MM.1S (cell line): Measurements from ENCODE around the gene UACA.

Experiments
- DNase-seq: peaks from one replicate; pipeline ENCODE4 v3.0.0-alpha.2; 2015
- H2AFZ ChIP-seq: fragments of 300-600 bp; sonication (generic); 2 replicates; pipeline ENCODE4 v1.6.0; 2016; ENCODE audit warnings: antibody characterized with exemption, low read length
- H3F3A ChIP-seq: fragments of 300-600 bp; sonication (generic); 2 replicates; pipeline ENCODE4 v1.6.1; 2016; ENCODE audit warnings: mild to moderate bottlenecking, antibody characterized with exemption, low read length, moderate library complexity, mixed read lengths; ENCODE audit not compliant: insufficient read depth
- H3K27ac ChIP-seq: fragments of 300-600 bp; sonication (generic); 2 replicates; pipeline ENCODE4 v1.5.1; 2016; ENCODE audit warnings: mild to moderate bottlenecking, low read length
- H3K27me3 ChIP-seq: fragments of 300-600 bp; sonication (generic); replicated peaks from 2 replicates; pipeline ENCODE4 v1.6.0; 2016; ENCODE audit warnings: low read length; ENCODE audit not compliant: insufficient read depth
- H3K36me3 ChIP-seq: fragments of 300-600 bp; sonication (generic); replicated peaks from 2 replicates; pipeline ENCODE4 v1.6.1; 2016; ENCODE audit warnings: mild to moderate bottlenecking, low read length, mixed read lengths; ENCODE audit not compliant: insufficient read depth
- H3K4me1 ChIP-seq: fragments of 300-600 bp; sonication (generic); 2 replicates; pipeline ENCODE4 v1.6.1; 2016; ENCODE audit warnings: low read length, mixed read lengths
- H3K4me2 ChIP-seq: fragments of 300-600 bp; sonication (generic); 2 replicates; pipeline ENCODE4 v1.6.0; 2016; ENCODE audit warnings: low read depth, low read length
- H3K4me3 ChIP-seq: fragments of 300-600 bp; sonication (generic); 2 replicates; pipeline ENCODE4 v1.5.1; 2016; ENCODE audit warnings: low read length, mixed read lengths
- H3K79me2 ChIP-seq: fragments of 300-600 bp; sonication (generic); 2 replicates; pipeline ENCODE4 v1.6.1; 2016; ENCODE audit warnings: mixed run types, low read length, mixed read lengths
- H3K9ac ChIP-seq: fragments of 300-600 bp; sonication (generic); 2 replicates; pipeline ENCODE4 v1.6.1; 2016; ENCODE audit warnings: low read length, mixed read lengths
- H3K9me2 ChIP-seq: fragments of 300-600 bp; sonication (generic); replicated peaks from 2 replicates; pipeline ENCODE4 v1.6.1; 2016; ENCODE audit warnings: mild to moderate bottlenecking, low read length, mixed read lengths; ENCODE audit not compliant: insufficient read depth
- H3K9me3 ChIP-seq: fragments of 300-600 bp; sonication (generic); replicated peaks from 2 replicates; pipeline ENCODE4 v1.6.1; 2016; ENCODE audit warnings: mild to moderate bottlenecking, low read length, mixed read lengths; ENCODE audit not compliant: insufficient read depth
- H4K20me1 ChIP-seq: fragments of 300-600 bp; sonication (generic); 2 replicates; pipeline ENCODE4 v1.6.1; 2016; ENCODE audit warnings: mild to moderate bottlenecking, low read length, moderate library complexity, mixed read lengths; ENCODE audit not compliant: insufficient read depth
- CTCF ChIP-seq: fragments of 300-600 bp; sonication (generic); IDR thresholded peaks from 2 replicates; pipeline ENCODE4 v1.5.1; 2016; ENCODE audit warnings: antibody characterized with exemption, low read length, mixed read lengths
- EZH2 ChIP-seq: fragments of 300-600 bp; sonication (generic); optimal IDR thresholded peaks from 2 replicates; pipeline ENCODE3; 2017; ENCODE audit warnings: low read depth, mild to moderate bottlenecking, antibody characterized with exemption, low read length, mixed read lengths
- EZH2phosphoT487 ChIP-seq: fragments of 300-600 bp; sonication (generic); IDR thresholded peaks from 2 replicates; pipeline ENCODE4 v1.6.1; 2018; ENCODE audit warnings: antibody characterized with exemption, low read length

The UACA gene

GRCh38 chr15:70768257-70768883 lies 5.0 kb upstream of the UACA start:
- Histone ChIP-seq H3K79me2 (no peaks in the 10 kb centered on the region), H3K27me3 (peaks cover 13% of the 10 kb centered on the region; the same call in 1 of the 2 replicates), H3K27ac (no peak overlapping the region), H4K20me1 (no peaks in the 10 kb centered on the region), H2AFZ (no peak overlapping the region), H3K36me3 (no peaks in the 10 kb centered on the region), H3K9me3 (no peaks in the 10 kb centered on the region), H3K4me3 (no peak overlapping the region), H3K9ac (no peak overlapping the region), H3K4me1 (0 out of 2 replicates have a peak, but pooled peaks cover 8% of the 10 kb centered on the region), H3F3A (no peaks in the 10 kb centered on the region), H3K9me2 (no peaks in the 10 kb centered on the region), H3K4me2 (peak overlapping the region; percentile 27)
- TF ChIP-seq CTCF (no peak), EZH2 (no peak), EZH2phosphoT487 (no peak)
- DNase-seq, result no peak

- Histone ChIP-seq H3K4me2 (peak overlapping the region; percentile 27), H3K27ac (no peak overlapping the region), H4K20me1 (no peaks in the 10 kb centered on the region), H3F3A (peaks cover 6% of the 10 kb centered on the region; the same call in 1 of the 2 replicates), H3K4me3 (no peak overlapping the region), H3K27me3 (peaks cover 13% of the 10 kb centered on the region; the same call in 1 of the 2 replicates), H3K9me2 (no peaks in the 10 kb centered on the region), H3K9me3 (no peaks in the 10 kb centered on the region), H2AFZ (no peak overlapping the region), H3K36me3 (no peaks in the 10 kb centered on the region), H3K79me2 (no peaks in the 10 kb centered on the region), H3K4me1 (0 out of 2 replicates have a peak, but pooled peaks cover 8% of the 10 kb centered on the region), H3K9ac (no peak overlapping the region)
- TF ChIP-seq CTCF (no peak), EZH2 (no peak), EZH2phosphoT487 (no peak)
- no peak for DNase-seq
Measured at GRCh38 chr15:70767667-70768066, 4.3 kb upstream of the UACA start.

- Histone ChIP-seq H3F3A (peaks cover 6% of the 10 kb centered on the region; the same call in 1 of the 2 replicates), H2AFZ (no peak overlapping the region), H3K36me3 (no peaks in the 10 kb centered on the region), H3K27me3 (peaks cover 13% of the 10 kb centered on the region; the same call in 1 of the 2 replicates), H3K79me2 (no peaks in the 10 kb centered on the region), H3K27ac (no peak overlapping the region), H3K9ac (no peak overlapping the region), H3K4me3 (no peak overlapping the region), H3K4me1 (0 out of 2 replicates have a peak, but pooled peaks cover 8% of the 10 kb centered on the region), H3K4me2 (no peak overlapping the region), H3K9me3 (no peaks in the 10 kb centered on the region), H3K9me2 (no peaks in the 10 kb centered on the region), H4K20me1 (no peaks in the 10 kb centered on the region)
- DNase-seq, result no peak
- TF ChIP-seq EZH2phosphoT487, result no peak
- TF ChIP-seq EZH2, result no peak
- no peak for TF ChIP-seq CTCF
Measured at GRCh38 chr15:70766597-70766996, 3.2 kb upstream of the UACA start.
